CD4-positive, alpha-beta T cell treated with Interferon gamma for 1 hour (primary cell): Measurements from ENCODE around the gene AHSP.
"Not testable (repeated sequence)": the region's sequence is repeated elsewhere in the genome, so short reads cannot be mapped to it uniquely, and the experiment has no call there.

Experiments used
- DNase-seq: peaks from one replicate; pipeline ENCODE4 v3.0.0-alpha.2; 2020

AHSP gene, protein sequence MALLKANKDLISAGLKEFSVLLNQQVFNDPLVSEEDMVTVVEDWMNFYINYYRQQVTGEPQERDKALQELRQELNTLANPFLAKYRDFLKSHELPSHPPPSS

DNA sequence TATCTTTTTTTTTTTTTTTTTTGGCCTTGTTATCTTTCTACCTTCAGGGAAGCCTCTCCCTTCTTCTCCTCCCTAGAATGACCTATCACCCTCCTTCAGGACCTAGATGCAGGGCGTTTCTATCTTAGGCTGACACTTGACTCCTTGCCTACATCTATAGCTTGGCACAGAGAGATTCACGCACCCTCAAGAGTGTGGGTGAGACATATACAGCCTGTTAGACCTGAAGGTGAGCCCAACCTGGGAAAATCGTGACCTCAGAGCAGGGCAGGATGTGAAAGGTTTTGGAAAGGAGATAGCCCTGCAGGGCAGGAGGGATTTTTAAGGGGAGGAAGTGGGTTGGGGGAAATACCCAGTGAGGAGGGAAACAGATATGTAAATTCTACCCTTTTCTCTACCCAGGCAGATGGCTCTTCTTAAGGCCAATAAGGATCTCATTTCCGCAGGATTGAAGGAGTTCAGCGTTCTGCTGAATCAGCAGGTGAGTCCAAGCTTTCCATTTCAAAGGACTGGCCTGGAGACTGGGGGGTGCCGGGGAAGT lies at the start of gene AHSP:
TSS of gene AHSP (plus strand) at position 167 of the 541 bp plus-strand sequence. CDS start at position 407, 240 bp downstream.
- DNase-seq: no peak

DNA sequence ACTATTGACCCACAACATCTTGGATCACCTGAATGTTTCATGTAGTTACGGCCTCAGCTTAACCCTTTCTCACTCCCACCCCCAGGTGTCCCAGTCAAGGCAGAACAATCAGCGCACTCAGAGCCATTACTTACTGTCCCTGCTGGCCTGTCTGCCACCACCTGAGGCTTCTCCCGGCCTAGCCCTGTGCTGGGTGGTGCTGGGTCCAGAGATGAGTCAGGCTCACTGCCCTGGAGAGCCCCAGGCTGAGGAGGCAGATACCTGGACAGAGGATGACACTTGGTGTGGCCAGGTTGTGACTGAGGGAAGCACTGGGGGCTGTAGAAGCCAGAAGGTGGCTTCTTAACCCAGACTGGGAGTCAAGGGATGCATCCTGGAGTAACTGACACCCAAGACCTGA lies 48.7 kb upstream of the AHSP start:
- DNase-seq: no peak

DNA sequence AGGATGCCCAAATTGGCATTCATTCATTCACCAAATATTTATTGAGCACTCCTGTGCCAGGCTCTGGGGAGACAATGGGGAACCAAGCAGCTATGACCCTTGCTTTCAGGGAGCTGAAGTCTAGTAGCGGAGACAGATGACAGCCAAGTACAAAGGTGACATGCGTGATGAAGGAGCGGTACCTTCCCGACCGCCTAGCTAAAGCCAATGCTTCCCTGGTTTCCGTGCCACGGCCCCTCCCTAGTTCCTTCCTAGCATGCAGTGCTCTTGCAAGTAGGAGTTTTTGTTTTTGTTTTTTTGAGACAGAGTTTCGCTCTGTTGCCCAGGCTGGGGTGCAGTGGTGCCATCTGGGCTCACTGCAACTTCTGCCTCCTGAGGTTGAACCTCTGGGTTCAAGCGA lies 47.9 kb upstream of the AHSP start:
- DNase-seq: no peak

DNA sequence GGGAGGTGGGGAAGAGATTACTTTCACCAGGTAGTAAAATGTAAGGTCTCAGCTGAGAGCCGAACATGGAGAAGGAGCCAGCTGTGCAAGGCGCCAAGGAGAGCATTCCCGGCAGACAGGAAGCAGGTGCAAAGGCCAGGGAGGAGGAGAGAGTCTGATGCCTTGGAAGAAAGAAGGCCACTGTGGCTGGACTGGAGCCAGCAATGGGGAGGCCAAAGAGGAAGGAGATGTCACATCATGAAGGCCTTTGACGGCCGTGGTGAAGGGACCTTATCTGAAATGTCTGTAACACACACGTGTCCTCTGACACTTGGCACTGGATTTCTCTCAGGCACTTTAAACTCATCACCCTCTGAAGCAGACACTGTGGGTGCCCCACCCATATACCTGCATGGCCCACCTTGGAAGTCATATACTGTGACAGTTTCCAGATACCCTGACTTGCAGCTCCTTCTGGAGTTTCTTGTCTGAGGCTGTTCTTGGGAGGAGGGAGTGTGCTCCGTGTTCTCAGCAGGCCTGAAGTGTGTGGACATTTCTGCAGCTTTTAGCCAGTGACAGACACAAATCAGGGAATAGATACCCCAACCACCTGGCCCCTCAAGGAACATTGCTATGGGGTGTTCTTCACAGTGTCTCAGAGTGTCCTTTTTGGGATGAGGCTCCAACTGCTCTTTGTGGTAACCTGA lies 46.7 kb upstream of the AHSP start:
- DNase-seq: no peak

DNA sequence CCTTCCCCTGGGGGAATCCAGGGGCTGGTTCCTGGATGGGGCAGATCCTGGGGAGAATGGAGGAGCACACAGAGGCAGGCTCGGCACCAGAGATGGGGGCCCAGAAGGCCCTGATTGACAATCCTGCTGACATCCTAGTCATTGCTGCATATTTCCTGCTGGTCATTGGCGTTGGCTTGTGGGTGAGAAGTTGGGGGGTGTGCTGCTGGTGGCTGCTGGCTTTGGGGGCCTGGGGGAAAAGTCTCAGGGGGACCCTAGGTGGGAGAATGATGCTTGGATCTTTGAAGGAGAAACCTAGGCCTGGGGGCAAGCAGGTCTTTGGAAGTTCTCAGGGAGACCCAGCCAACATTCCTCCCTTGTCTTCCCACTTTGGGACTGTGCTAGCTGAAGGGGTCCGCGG lies 44.6 kb upstream of the AHSP start, which contains the start of gene SLC5A2:
TSS of gene SLC5A2 (plus strand) at position 43 of the 400 bp plus-strand sequence. CDS start at position 57, 14 bp downstream.
- DNase-seq: no peak

DNA sequence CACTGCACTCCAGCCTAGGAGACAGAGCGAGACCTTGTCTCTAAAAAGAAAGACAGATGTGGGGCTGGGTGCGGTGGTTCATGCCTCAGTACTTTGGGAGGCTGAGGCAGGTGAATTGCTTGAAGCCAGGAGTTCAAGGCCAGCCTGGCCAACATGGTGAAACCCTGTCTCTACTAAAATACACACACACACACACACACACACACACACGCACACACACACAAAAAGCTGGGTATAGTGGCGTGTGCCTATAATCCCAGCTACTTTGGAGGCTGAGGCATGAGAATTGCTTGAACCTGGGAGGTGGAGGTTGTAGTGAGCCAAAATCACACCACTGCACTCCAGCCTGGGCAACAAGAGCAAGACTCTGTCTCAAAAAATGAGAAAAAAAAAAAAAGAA lies 43.7 kb upstream of the AHSP start:
- not testable (repeated sequence) for DNase-seq

DNA sequence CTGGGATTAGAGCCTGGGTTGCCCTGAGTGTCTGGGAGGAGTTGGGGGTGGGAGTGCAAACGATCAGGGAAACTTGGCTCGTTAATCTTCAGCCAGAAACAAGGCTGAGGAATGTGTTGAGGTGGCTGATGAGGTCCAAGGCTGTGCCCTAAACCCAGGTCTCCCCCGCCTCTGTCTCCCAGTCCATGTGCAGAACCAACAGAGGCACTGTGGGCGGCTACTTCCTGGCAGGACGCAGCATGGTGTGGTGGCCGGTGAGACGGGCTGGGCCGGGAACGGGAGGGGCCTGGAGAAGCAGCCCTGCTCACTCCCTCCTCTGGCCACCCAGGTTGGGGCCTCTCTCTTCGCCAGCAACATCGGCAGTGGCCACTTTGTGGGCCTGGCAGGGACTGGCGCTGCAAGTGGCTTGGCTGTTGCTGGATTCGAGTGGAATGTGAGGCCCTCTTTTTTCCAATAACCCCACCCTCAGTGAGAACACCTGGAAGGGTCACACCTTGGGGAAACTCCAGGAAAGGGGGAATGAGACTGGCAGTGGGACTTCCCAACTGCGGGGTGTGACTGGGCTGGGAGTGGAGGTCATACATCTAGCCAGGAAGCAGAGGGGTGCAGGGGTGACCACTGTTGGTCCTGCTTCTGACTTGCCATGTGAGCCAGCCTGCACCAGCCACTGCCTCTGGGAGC lies 43.1 kb upstream of the AHSP start:
- no peak for DNase-seq

DNA sequence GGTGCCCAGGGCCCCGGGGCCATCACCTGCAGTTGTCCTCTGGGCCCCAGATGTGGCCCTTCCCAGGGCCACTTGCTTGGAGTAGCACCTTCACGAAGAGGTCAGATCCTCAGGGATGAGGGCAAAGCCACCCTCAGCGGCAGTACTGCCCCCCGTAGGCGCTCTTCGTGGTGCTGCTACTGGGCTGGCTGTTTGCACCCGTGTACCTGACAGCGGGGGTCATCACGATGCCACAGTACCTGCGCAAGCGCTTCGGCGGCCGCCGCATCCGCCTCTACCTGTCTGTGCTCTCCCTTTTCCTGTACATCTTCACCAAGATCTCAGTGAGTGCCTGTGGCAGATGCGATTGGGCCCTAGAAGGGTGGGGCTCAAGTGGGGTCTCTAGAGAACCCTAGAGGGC lies 42.1 kb upstream of the AHSP start:
- DNase-seq: no peak

DNA sequence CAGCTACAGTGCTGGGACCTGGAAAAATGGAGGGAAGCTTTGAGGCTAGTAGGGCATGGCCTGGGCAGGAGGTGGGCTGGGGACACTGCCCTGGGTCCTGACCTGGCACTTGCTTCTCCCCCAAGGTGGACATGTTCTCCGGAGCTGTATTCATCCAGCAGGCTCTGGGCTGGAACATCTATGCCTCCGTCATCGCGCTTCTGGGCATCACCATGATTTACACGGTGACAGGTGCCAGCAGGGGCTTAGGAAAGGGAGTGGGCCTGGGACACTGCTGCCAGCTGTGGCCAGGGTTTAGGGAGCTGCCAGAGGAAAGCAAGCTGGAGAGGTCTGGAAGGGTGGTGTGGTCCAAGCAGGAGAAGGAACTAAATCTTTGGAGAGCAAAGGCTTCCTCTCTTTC lies 41.7 kb upstream of the AHSP start:
- DNase-seq: no peak

DNA sequence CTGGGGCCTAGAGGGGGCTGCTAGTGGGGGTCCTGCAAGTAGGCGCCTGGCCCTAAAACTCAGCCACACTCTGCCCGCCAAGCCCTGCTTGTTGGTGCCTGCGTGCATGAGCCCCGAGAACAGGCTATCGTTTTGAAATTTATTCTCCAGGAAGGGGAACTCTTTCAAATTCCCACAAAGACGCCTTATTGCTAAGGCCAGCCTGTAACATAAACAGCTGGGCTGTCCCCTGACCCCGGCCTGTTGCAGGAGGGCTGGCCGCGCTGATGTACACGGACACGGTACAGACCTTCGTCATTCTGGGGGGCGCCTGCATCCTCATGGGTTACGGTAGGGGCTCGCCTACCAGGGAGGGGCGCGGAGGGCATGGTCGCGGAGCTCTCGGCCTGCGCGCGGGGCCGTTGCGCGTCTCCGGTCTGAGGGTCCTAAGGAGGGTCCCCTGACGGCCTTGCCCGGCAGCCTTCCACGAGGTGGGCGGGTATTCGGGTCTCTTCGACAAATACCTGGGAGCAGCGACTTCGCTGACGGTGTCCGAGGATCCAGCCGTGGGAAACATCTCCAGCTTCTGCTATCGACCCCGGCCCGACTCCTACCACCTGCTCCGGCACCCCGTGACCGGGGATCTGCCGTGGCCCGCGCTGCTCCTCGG lies 40.5 kb upstream of the AHSP start:
- no peak for DNase-seq

DNA sequence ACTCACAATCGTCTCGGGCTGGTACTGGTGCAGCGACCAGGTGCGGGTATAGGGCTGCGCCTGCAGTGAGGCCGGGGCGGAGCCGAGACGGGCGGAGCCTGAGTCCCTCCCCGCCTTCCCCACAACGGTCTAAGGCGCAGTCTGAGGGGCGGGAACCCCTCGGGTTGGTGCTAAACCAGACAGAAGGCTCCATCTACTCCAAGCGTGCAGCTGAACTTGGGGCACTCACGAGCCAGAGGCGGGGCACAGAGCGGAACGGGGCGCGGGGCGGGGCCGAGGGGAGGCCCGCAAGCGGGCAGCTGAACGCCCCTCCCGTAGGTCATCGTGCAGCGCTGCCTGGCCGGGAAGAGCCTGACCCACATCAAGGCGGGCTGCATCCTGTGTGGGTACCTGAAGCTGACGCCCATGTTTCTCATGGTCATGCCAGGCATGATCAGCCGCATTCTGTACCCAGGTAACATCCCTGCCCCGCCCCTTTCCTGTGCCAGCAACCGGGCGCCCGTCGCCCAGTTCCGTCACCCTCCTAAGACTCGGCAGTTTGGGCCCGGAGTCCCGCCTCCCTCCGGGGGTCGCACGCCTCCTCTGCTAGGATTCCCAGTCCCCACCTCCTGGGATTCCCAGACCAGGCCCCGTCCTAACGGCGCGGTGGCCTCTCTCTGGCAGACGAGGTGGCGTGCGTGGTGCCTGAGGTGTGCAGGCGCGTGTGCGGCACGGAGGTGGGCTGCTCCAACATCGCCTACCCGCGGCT lies 39.8 kb upstream of the AHSP start:
- DNase-seq: peak; percentile 72

DNA sequence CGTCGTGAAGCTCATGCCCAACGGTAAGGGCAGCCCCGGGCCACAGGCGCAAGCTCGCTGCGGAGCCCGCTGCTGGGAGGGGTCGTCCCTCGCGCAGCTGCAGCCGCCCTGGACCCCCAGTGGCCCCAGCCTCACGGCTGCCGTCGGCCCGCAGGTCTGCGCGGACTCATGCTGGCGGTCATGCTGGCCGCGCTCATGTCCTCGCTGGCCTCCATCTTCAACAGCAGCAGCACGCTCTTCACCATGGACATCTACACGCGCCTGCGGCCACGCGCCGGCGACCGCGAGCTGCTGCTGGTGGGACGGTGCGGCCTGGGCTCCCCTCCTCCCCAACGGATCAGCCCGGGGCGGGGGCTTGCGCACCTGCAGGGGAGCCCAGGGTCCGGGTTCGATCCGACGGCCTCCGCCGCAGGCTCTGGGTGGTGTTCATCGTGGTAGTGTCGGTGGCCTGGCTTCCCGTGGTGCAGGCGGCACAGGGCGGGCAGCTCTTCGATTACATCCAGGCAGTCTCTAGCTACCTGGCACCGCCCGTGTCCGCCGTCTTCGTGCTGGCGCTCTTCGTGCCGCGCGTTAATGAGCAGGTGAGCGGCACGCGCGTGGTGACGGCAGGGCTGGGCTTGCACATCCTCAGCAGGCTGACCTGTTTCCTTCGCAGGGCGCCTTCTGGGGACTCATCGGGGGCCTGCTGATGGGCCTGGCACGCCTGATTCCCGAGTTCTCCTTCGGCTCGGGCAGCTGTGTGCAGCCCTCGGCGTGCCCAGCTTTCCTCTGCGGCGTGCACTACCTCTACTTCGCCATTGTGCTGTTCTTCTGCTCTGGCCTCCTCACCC lies 39.0 kb upstream of the AHSP start:
- no peak for DNase-seq

DNA sequence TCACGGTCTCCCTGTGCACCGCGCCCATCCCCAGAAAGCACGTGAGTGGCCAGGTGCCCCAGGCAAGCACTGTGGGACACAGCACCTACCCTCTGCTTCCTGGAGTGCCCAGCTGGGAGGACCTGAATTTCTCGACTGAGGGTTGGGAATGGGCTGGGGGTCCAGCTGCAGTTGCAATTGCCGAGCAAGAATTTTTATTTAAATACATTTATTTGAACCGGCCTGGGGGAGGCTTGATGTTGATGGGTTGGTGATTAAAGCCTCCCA lies 38.5 kb upstream of the AHSP start:
- DNase-seq: no peak

DNA sequence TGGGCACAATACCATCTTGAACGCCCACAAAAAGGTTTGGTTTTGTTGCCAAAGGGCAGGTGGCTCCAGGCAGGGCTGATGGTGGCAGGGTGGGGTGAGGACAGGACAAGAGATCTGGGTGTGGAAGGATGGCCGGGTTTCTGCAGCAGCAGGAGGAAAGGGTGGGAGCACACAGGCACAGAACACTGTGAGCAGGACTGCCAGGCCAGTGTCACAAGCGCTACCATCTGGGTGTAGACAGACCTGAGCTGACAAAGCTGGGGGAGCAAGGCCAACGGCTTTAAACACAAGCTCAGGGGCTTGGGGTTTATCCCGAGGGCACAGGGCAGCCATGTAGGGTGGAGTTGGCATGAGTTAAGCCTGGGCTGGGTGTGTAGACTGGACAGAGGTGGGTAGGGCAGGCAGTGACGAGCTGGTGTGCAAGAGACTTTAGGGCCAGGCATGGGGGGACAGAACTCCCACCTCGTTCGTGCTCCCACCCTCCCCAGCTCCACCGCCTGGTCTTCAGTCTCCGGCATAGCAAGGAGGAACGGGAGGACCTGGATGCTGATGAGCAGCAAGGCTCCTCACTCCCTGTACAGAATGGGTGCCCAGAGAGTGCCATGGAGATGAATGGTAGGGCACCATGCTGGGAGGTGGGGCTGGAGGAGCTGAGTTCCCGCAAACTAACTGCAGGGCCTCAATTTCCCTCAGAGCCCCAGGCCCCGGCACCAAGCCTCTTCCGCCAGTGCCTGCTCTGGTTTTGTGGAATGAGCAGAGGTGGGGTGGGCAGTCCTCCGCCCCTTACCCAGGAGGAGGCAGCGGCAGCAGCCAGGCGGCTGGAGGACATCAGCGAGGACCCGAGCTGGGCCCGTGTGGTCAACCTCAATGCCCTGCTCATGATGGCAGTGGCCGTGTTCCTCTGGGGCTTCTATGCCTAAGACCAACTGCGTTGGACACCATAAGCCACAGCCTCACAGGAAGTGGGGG lies 37.8 kb upstream of the AHSP start:
- no peak for DNase-seq

DNA sequence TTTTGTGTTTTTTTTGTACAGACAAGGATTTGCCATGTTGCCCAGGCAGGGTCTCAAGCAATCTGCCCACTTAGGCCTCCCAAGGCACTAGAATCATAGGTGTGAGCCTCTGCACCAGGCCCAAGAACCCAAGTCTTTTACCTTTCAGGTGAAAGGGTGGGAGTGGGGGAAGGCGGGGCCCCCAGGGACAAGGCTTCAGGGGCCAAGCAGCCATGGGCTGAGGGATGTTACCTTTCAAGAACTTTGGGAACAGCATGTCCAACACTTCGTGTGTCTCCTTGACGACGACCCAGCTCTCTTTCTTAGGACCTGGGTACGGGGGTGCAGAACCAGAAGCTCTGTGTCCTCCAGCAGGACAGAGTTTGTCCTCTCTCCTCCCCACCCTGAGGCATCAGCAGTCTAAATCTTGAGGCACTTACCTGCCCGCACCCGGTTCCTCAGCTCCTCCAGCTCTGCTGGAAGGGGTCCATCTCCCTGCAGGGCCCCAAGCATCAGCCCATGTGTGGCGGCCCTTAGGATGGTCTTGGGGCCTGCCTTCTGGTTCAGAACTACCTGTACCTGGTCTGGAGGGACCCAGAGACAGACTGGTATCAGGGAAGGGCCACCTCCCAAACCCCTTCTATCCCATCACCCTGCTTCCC lies 35.8 kb upstream of the AHSP start:
- no peak for DNase-seq

DNA sequence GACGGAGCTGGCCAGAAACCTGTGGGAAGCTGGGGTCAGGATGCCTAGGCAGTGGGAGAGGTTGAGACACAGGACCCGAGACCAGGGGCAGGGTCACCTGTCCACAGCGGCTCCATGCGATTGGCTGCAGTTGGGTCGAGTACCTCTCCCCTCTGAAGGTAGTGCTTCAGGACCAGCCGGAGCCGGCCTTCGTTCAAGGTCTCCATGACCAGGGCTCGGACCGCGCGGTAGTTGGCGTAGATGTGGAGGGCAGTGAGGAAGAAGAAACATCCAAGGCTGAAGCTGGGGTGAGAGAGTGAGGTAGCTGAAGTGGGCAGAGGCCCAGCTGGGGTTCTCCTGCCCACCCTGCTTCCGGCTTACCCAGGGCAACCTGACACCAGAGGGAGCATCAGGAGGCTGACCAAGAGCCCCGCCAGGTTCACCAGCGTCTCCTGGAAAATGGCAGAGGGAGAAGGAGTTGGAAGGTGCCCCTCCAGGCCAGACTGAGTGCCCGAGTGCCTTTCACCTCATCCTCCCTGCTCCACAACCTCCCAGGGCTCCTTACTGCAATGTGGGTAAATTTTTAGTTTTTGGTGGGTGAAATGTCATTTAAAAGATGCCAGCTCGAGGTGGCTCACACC lies 34.1 kb upstream of the AHSP start:
- no peak for DNase-seq

DNA sequence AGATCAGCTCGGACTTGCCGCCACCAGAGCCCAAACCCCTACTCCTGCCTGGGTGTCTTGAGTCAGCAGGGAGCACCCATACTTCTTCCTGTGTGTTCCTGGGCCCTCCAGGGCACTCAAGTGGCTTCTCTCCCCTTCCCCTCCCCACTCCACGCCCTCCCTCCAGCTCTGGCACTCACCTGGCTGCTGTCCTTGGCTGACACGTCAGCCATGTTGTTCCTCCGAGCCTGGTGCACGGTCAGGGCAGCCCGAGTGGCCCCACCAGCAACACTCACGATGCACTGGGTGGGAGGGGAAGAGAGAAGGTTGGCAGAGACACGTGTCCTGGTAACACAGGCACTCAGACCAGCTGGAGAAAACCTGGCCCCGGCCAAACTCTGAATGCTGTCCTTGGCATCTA lies 31.0 kb upstream of the AHSP start:
- DNase-seq: no peak

DNA sequence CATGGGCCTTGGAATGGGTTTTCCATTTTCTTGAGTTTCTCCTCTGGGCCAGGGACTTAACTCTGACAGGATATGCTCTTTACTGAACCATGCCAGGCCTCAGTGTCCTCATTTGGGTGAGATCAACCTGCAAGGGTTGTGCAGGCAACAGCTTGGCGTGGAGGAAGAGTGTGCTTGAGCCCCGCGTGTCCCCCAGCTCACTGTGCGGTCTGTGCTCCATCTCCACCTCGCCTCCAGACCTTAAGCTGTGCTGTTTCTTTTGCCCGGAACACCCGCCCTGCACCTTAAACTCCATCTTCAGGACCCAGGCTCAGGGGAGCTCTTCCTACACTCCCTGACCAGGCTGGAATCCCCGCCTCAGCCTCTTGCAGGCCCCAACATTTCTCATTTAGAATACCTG lies 29.2 kb upstream of the AHSP start:
- no peak for DNase-seq

DNA sequence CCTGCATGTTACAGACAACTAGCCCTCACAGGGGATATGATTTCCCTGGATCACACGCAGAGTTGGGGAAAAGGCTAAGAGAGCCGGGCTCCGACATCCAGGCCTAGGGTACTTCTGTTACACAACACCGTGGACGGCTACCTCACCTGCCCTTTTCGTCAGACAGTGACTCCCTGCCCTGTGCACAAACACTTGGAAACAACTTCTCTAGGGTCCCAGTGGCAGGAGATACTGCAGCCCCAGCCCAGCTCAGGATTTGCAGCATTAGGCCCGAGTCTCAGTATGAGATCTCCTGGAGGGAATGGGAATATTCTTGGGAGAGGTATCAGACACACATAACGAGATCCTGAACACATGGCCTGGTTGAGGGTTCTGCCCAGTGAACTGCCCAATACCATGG lies 27.8 kb upstream of the AHSP start:
- DNase-seq: no peak
